Measurements from ENCODE around the gene SKI.

DNA sequence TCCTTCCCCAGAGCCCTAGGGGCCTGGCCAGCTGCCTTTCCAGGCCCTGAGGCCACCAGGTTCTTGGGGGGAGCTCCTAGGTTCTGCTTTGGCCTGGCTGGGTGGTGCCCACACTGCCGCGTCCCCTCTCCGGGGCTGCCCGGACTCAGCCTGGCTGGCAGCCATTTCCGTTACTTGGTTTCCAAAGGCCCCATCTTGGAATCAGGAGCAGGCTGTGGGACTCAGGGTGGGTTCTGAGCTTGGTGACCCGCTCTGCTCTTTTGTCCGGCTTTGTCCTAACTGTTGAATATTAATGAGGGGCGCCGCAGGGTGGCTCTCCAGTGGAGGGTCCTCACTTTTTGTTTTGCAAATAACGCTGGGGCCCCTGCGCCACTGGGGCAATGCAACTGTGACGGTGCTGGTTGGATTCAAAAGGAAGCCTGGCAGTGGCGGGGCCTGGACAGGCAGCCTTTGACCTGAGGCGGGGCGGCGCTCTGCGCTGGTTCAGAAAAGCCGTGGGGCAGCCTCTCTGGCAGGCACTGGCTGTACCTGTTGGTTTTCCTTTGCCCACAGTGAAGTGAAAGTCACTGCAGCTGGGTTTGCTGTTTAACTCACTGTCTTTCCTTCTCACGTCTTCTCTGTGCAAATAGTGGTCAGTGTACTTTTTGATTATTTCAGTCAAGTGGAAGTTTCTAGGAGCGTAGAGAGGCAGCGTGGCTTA lies 20.2 kb downstream of the SKI start:
- TF ChIP-seq, protein P1, sequence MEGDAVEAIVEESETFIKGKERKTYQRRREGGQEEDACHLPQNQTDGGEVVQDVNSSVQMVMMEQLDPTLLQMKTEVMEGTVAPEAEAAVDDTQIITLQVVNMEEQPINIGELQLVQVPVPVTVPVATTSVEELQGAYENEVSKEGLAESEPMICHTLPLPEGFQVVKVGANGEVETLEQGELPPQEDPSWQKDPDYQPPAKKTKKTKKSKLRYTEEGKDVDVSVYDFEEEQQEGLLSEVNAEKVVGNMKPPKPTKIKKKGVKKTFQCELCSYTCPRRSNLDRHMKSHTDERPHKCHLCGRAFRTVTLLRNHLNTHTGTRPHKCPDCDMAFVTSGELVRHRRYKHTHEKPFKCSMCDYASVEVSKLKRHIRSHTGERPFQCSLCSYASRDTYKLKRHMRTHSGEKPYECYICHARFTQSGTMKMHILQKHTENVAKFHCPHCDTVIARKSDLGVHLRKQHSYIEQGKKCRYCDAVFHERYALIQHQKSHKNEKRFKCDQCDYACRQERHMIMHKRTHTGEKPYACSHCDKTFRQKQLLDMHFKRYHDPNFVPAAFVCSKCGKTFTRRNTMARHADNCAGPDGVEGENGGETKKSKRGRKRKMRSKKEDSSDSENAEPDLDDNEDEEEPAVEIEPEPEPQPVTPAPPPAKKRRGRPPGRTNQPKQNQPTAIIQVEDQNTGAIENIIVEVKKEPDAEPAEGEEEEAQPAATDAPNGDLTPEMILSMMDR (IDR thresholded peaks at IDR 0.05; ENCODE audit: insufficient read depth, low read depth, low read length), result no peak
- no peak for TF ChIP-seq EZH2 (IDR thresholded peaks at IDR 0.05; ENCODE audit: insufficient read depth, low read length)

Measured in astrocyte (in vitro differentiated cells and primary cell).